ENCODE results near the gene AGO1.
"Not testable (repeated sequence)": the region's sequence is repeated elsewhere in the genome, so short reads cannot be mapped to it uniquely, and the experiment has no call there.

DNA sequence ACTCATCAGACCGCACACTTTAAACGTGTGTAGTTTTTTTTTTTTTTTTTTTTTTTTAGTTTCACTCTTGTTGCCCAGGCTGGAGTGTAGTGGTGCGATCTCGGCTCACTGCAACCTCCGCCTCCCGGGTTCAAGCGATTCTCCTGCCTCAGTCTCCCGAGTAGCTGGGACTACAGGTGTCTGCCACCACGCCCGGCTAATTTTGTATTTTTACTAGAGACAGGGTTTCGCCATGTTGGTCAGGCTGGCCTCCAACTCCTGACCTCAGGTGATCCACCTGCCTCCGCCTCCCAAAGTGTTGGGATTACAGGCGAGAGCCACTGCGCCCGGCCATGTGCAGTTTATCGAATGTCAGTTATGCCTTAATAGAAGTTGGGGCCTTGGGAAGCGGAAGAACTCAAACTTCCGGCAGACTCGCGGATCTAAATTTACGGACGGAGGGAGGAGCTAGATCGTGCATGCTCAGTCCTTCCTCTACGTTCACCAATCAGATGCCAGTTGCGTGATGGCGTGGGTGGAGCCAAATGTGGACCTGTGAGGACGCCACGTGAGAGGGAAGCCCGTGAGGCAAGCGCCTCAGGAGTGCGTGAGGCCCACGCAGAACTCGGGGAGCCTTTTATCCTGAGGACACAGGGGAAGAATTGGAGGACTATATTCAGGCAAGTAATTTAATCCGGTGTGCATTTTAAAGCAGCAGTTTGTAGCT lies 13.6 kb upstream of the AGO1 start:
- TF ChIP-seq POLR2A (IDR thresholded peaks at IDR 0.05): not testable (repeated sequence)
- TF ChIP-seq, protein P1, sequence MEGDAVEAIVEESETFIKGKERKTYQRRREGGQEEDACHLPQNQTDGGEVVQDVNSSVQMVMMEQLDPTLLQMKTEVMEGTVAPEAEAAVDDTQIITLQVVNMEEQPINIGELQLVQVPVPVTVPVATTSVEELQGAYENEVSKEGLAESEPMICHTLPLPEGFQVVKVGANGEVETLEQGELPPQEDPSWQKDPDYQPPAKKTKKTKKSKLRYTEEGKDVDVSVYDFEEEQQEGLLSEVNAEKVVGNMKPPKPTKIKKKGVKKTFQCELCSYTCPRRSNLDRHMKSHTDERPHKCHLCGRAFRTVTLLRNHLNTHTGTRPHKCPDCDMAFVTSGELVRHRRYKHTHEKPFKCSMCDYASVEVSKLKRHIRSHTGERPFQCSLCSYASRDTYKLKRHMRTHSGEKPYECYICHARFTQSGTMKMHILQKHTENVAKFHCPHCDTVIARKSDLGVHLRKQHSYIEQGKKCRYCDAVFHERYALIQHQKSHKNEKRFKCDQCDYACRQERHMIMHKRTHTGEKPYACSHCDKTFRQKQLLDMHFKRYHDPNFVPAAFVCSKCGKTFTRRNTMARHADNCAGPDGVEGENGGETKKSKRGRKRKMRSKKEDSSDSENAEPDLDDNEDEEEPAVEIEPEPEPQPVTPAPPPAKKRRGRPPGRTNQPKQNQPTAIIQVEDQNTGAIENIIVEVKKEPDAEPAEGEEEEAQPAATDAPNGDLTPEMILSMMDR (IDR thresholded peaks at IDR 0.05): not testable (repeated sequence)
